ENCODE measurements around the gene CD300A. TPM values are rescaled to one million over a fixed set of nuclear protein-coding genes. Genes with fewer than 3 reads are reported as not detected.

The CD300A gene
- total and polyA plus RNA-seq, 2 of the 4 experiments (the other 2 are of a cell fraction): not detected

DNA sequence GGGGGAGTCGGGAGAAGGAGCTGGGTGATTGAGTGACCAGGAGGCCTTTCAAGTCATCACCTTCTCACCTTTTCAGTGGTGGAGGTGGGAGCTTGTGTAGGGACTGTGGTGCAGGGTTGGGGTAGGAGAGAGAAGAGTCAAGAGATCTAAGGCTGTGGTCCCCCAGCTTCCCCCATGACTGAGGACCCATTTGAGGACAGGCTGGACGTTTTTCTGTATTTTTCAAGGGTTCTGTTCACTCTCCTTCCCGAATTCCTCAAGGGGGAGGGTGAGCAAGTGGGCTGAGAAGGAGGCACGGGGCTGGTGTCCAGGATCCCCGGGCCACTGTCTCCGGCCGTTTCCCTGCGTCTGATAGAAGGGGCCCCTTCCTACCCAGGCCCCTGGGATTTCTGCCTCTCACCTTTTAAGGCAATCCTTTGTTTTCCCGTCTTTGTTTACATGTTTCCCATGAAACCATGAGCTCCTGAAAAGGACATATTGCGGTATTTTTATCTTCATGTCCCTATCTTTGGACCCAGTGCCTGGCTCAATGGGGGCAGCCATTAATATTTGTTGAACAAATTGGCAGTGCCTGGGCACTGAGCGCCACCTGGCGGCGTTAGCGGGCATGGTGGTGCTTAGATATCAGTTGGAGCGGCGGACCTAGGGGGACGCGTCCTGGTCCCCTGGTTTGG, 9.2 kb upstream of the CD300A start (continued):
- no peak for TF ChIP-seq POLR2A (IDR thresholded peaks at IDR 0.05; ENCODE audit: low read depth, low read length)

DNA sequence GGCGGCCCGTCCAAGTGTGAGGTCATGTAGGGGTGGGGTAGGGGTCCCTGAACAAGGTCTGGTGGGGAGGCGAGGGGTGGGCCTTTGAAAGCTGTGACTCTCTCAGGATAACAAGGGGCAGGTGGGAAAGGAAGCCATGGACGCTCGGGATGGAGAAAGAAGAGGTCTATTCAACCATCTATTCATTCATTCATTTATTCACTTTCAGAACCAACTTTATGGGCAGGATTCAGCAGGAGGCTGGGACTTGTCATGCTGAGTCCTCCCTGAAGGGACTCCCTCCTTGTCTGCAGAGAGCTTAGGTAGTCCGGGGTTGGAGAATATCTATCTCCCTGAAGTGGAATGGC, 8.6 kb upstream of the CD300A start:
- Histone ChIP-seq H2AK9ac (replicated peaks; ENCODE audit: low read depth, low read length, poor library complexity) (no peak overlapping the region), H2BK15ac (ENCODE audit: low read depth, low read length) (no peak overlapping the region), H2BK120ac (ENCODE audit: low read depth, low read length) (no peak overlapping the region), H4K20me1 (ENCODE audit: insufficient read depth, low read length) (no peaks in the 10 kb centered on the region), H2AK5ac (ENCODE audit: low read depth, low read length) (no peak overlapping the region), H3K9me3 (ENCODE audit: control insufficient read depth, insufficient read depth, low read length) (no peaks in the 10 kb centered on the region), H3K4me3 (ENCODE audit: insufficient read depth, low read depth, low read length) (no peak overlapping the region), H3K27ac (ENCODE audit: insufficient read depth, low read length) (no peak overlapping the region), H3K23ac (ENCODE audit: low read depth, low read length) (no peak overlapping the region), H3K14ac (replicated peaks; ENCODE audit: low read depth, low read length) (no peak overlapping the region), H3K36me3 (ENCODE audit: control insufficient read depth, insufficient read depth, low read length) (no peaks in the 10 kb centered on the region), H3K4me1 (ENCODE audit: control insufficient read depth, insufficient read depth, low read length) (no peaks in the 10 kb centered on the region), H3K4me2 (ENCODE audit: low read depth, low read length) (no peak overlapping the region), H4K8ac (ENCODE audit: low read depth in 2 of 2, low read length in 2 of 2) (no peak overlapping the region), H3K27me3 (ENCODE audit: control insufficient read depth, insufficient read depth, low read length) (no peaks in the 10 kb centered on the region; the same call in 1 of the 2 replicates), H2BK20ac (ENCODE audit: low read depth, low read length) (no peak overlapping the region), H3K4ac (ENCODE audit: low read depth, low read length) (no peak overlapping the region), H2AFZ (replicated peaks; ENCODE audit: low read length, poor library complexity) (no peak overlapping the region), H3K9ac (ENCODE audit: low read depth, low read length) (no peak overlapping the region), H4K5ac (ENCODE audit: low read depth, low read length) (no peak overlapping the region), H4K91ac (ENCODE audit: insufficient read depth, low read depth, low read length) (no peak overlapping the region), H3K56ac (ENCODE audit: extremely low read depth, insufficient read depth, low read length) (no peak overlapping the region), H3K18ac (ENCODE audit: low read depth, low read length) (no peak overlapping the region), H2BK5ac (ENCODE audit: low read depth, low read length, poor library complexity, severe bottlenecking) (no peak overlapping the region), H3K9me1 (ENCODE audit: insufficient read depth, low read length) (no peaks in the 10 kb centered on the region), H3K79me1 (ENCODE audit: low read depth in 1 of 2, low read length in 2 of 2) (no peaks in the 10 kb centered on the region)
- no TSS peak for BruUV-seq (replicated peaks)
- DNase-seq (no peak), ATAC-seq (ENCODE audit: low read depth) (no peak)
- CTCF ChIA-PET: interaction anchor here (0.8 to 1.7 kb wide), 4 partner anchors 19 to 258 kb away, joined by 3 to 7 read pairs (median 4); no protein-coding TSS in a partner anchor
- in situ Hi-C loops (cut with MboI; ENCODE audit: low sequenced_read_pairs) (no loop called here), intact Hi-C loops (cut with micrococcal nuclease) (loop anchor here (1.0 kb wide), 2 partner anchors 78 to 247 kb away; no protein-coding TSS in a partner anchor), dilution Hi-C loops (cut with HindIII; ENCODE audit: low sequenced_read_pairs, unreplicated experiment) (no loop called here)
- POLR2A ChIA-PET (ENCODE audit: unreplicated experiment): no interaction called here
- no CpG with 5 or more reads among the region's 6 CpGs for WGBS, 2 experiments (ENCODE audit: extremely low coverage in 2 of 2, insufficient read length in 1 of 2)
- TF ChIP-seq MAFK (IDR thresholded peaks at IDR 0.05; ENCODE audit: low read depth, low read length) (no peak), RCOR1 (IDR thresholded peaks at IDR 0.05; ENCODE audit: insufficient replicate concordance, low read length) (no peak), FOS (IDR thresholded peaks at IDR 0.05; ENCODE audit: low read depth, low read length) (no peak), CHD1 (IDR thresholded peaks at IDR 0.05; ENCODE audit: low read depth, low read length) (no peak), BHLHE40 (IDR thresholded peaks at IDR 0.05; ENCODE audit: low read depth, low read length) (no peak), MAZ (IDR thresholded peaks at IDR 0.05; ENCODE audit: borderline replicate concordance, low read depth, low read length) (no peak), RFX5 (IDR thresholded peaks at IDR 0.05; ENCODE audit: low read depth, low read length) (no peak), CEBPB (IDR thresholded peaks at IDR 0.05; ENCODE audit: low read depth, low read length) (no peak), POLR2A (IDR thresholded peaks at IDR 0.05; ENCODE audit: low read depth, low read length) (no peak), SMC3 (IDR thresholded peaks at IDR 0.05; ENCODE audit: low read depth, low read length) (no peak), NFE2L2 (IDR thresholded peaks at IDR 0.05; ENCODE audit: low read depth, low read length) (no peak)
- TF ChIP-seq, protein P1, sequence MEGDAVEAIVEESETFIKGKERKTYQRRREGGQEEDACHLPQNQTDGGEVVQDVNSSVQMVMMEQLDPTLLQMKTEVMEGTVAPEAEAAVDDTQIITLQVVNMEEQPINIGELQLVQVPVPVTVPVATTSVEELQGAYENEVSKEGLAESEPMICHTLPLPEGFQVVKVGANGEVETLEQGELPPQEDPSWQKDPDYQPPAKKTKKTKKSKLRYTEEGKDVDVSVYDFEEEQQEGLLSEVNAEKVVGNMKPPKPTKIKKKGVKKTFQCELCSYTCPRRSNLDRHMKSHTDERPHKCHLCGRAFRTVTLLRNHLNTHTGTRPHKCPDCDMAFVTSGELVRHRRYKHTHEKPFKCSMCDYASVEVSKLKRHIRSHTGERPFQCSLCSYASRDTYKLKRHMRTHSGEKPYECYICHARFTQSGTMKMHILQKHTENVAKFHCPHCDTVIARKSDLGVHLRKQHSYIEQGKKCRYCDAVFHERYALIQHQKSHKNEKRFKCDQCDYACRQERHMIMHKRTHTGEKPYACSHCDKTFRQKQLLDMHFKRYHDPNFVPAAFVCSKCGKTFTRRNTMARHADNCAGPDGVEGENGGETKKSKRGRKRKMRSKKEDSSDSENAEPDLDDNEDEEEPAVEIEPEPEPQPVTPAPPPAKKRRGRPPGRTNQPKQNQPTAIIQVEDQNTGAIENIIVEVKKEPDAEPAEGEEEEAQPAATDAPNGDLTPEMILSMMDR (conservative IDR thresholded peaks at IDR 0.05; ENCODE audit: low read depth, low read length): no peak
- TF ChIP-seq, protein P2, sequence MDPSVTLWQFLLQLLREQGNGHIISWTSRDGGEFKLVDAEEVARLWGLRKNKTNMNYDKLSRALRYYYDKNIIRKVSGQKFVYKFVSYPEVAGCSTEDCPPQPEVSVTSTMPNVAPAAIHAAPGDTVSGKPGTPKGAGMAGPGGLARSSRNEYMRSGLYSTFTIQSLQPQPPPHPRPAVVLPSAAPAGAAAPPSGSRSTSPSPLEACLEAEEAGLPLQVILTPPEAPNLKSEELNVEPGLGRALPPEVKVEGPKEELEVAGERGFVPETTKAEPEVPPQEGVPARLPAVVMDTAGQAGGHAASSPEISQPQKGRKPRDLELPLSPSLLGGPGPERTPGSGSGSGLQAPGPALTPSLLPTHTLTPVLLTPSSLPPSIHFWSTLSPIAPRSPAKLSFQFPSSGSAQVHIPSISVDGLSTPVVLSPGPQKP (IDR thresholded peaks at IDR 0.05; ENCODE audit: borderline replicate concordance, low read depth, low read length): no peak
- TF ChIP-seq, protein P3, sequence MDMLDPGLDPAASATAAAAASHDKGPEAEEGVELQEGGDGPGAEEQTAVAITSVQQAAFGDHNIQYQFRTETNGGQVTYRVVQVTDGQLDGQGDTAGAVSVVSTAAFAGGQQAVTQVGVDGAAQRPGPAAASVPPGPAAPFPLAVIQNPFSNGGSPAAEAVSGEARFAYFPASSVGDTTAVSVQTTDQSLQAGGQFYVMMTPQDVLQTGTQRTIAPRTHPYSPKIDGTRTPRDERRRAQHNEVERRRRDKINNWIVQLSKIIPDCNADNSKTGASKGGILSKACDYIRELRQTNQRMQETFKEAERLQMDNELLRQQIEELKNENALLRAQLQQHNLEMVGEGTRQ (IDR thresholded peaks at IDR 0.05; ENCODE audit: low read depth, low read length): no peak

All from IMR-90 (cell line).